HL-60/S4 (cell line): ENCODE measurements around the gene E2F4.

Source experiments
- in situ Hi-C: fragments of 300-500 bp; cut with MboI; formaldehyde crosslinking; loops from 2 replicates; pipeline ENCODE4 v1.14.3; 2022; ENCODE audit warnings: low sequenced_read_pairs

Gene E2F4

GRCh38 chr16:67157106-67157748 lies 34.7 kb upstream of the E2F4 start:
- in situ Hi-C loops: loop anchor here (10.0 kb wide), 1 partner anchor 142 kb away; no protein-coding TSS in a partner anchor

- in situ Hi-C loops: loop anchor here (10.0 kb wide), 1 partner anchor 143 kb away; no protein-coding TSS in a partner anchor
Observed at GRCh38 chr16:67157892-67158635, 33.9 kb upstream of the E2F4 start.

GRCh38 chr16:67158637-67159600 lies 33.0 kb upstream of the E2F4 start:
- in situ Hi-C loops: loop anchor here (10.0 kb wide), 1 partner anchor 144 kb away; no protein-coding TSS in a partner anchor

GRCh38 chr16:67161595-67162058 lies 30.3 kb upstream of the E2F4 start:
- in situ Hi-C loops: no loop called here

GRCh38 chr16:67162506-67163163 lies 29.3 kb upstream of the E2F4 start:
- in situ Hi-C loops: no loop called here

- in situ Hi-C loops: no loop called here
Observed at GRCh38 chr16:67163164-67163998, 28.6 kb upstream of the E2F4 start.

GRCh38 chr16:67163999-67164558 lies 27.9 kb upstream of the E2F4 start:
- in situ Hi-C loops: no loop called here

- in situ Hi-C loops: no loop called here
Observed at GRCh38 chr16:67164599-67165061, 27.3 kb upstream of the E2F4 start, which contains the start of gene HSF4. Gene HSF4, plus strand, starts transcription at chr16:67164745. Its CDS starts 67 bp downstream, at chr16:67164812.

GRCh38 chr16:67165121-67166078 lies 26.6 kb upstream of the E2F4 start:
- in situ Hi-C loops: no loop called here

GRCh38 chr16:67166110-67166547 lies 25.8 kb upstream of the E2F4 start:
- in situ Hi-C loops: no loop called here

GRCh38 chr16:67166598-67167168 lies 25.3 kb upstream of the E2F4 start:
- in situ Hi-C loops: no loop called here

GRCh38 chr16:67167588-67167987 lies 24.4 kb upstream of the E2F4 start:
- in situ Hi-C loops: no loop called here

- in situ Hi-C loops: no loop called here
Observed at GRCh38 chr16:67169011-67169451, 22.9 kb upstream of the E2F4 start.

GRCh38 chr16:67169642-67170167 lies 22.2 kb upstream of the E2F4 start:
- in situ Hi-C loops: no loop called here

GRCh38 chr16:67170168-67170948 lies 21.6 kb upstream of the E2F4 start, which contains the start of gene NOL3:
Gene NOL3, plus strand, starts transcription at chr16:67170538.
- in situ Hi-C loops: no loop called here

- in situ Hi-C loops: no loop called here
Observed at GRCh38 chr16:67170949-67171649, 20.9 kb upstream of the E2F4 start.
